Stimulated activated CD8-positive, alpha-beta memory T cell treated with anti-CD3 and anti-CD28 coated beads, Interleukin-15, amount 100 ng/mL, for 4 hours (primary cell): ENCODE data around the gene PHF13.

Source experiments
- DNase-seq, 2 donors: peaks; one replicate each; pipeline ENCODE4 v3.0.0-alpha.2; 2020; ENCODE audit warnings: low read depth in 2 of 2

Gene PHF13

DNA sequence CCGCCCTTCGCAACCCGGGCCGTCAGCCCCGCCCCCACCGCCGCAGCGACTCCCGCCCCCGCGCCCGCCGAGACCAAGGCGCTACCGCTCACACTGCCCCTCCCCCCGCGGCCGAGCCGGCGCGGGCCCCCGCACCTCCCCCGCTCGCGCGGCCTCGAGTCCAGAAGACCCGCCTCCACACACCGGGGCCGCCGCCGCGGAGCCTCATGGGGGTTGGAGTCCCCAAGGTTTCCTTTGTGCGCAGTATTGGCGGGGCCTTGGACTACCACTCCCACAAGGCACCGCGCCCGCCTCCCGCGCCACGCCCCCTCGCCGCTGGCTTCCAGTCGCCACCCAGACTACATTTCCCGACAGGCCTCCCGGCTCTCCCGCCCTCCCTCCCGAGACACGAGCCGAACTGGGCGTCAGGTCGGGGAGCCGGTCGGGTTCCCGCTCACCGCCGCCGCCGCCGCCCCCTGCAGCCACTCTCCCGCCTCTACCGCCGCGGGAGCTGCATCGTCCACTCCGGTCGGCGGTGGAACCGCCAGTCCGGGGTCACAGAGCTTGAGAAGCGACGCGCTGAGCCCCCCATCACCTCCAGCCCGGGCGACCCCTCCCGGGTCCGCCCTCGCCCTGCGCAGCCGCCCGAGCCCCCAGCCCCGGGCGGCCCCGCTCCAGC is at the start of gene PHF13:
Gene PHF13, plus strand, starts transcription at position 371 of the 658 bp plus-strand sequence. CDS start 336 bp downstream, outside the sequence.
- DNase-seq, result peak; percentile 99 to 100

DNA sequence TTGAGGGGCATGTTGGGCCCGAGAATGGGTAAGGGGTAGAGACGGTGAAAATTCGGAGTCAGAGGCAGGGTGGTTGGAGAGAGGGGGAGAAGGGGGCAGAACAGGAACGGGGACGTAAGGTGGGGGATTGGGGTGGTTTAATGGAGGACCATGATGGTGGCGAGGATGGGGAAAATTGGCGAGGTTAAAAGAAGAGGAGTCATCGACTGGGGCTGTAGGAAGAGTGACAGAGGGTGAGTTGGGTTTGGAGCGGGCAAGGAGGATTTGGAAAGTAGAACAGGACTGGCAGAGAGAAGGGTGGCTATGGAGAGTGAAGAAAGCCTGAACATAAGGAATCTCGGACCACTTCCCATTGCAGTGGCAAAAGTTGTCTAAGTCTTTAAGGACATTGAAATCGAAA is 44.5 kb upstream of the PHF13 start:
- no peak for DNase-seq

DNA sequence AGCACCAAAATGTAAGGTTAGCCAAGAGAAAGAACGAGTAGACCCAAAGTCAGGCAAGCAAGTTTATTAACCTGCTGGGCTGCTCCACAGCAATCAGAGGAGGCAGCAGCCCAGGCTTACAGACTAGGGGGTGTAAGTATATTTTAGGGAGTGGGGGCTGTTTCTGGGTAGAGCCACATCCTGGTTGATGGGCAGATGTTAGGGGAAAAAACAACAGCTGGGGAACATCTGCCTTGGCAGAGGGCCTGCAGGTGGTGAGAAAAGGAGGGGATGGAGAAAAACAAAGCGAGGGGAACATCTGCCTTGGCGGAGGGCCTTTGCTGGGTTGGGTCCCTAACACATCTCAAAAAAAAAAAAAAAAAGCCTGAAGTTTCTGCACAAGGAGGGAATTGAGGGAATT is 43.4 kb upstream of the PHF13 start:
- no peak for DNase-seq

DNA sequence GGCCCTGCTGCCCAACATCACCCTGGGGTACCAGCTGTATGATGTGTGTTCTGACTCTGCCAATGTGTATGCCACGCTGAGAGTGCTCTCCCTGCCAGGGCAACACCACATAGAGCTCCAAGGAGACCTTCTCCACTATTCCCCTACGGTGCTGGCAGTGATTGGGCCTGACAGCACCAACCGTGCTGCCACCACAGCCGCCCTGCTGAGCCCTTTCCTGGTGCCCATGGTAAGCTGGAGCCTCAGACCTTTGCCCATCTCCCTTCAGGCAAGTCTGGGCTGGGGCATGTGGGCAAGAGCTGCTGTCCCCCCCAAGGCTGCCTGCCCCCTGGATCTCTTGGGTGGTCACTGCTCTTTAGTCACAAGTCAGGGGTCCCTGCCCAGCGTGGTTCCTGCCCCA is 42.5 kb upstream of the PHF13 start:
- DNase-seq, result no peak

DNA sequence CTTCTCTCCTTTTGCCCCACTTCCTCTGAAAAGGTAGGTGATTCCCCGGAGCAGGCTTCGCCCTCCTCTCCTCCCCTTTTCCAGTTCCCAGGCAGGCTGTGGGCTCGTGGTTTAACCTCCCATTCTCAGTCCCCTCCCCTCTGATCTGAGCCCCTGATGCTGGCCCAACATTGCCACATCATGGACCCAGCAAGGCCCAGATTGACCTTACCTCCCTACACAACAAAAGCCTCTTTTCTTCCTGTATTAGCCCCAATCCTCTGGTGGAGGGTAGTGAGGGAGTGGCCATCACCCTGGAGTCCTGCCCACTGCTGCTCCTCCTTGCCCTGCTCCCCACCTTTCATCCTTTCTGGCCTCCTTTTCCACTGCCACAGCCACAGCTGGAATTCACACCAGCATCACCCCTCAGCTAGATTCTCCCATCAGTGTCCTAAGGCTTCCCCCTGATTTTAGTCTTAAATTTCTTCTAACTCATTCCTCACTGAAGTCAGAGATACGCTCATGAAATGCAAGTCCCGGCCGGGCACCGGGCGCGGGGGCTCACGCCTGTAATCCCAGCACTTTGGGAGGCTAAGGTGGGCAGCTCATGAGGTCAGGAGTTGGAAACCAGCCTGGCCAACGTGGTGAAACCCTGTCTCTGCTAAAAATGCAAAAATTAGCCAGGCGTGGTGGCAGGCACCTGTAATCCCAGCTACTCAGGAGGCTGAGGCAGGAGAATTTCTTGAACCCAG is 40.7 kb upstream of the PHF13 start:
- no peak for DNase-seq

DNA sequence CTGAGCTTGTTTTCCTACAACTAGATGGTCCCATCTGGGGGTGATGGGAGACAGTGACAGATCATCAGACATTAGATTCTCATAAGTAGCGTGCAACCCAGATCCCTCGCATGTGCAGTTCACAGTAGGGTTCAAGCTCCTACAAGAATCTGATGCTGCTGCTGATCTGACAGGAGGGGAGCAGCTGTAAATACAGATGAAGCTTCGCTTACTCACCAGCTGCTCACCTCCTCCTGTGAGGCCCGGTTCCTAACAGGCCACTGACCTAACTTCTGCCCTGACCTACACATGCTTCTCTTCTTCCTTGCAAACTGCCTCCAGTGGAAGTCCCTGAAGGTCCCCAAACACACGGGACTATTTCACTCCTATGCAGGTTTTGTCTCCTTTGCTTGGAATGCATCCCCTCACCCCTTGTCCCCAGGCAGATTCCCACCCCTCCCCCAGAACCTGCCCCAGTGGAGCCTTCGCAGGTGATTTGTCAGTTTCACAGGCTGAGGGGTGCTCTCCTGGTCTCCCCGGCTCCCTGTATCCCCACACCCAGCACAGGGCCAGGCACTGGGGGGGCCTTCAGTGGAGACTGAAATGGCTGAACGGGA is 39.4 kb upstream of the PHF13 start:
- no peak for DNase-seq

DNA sequence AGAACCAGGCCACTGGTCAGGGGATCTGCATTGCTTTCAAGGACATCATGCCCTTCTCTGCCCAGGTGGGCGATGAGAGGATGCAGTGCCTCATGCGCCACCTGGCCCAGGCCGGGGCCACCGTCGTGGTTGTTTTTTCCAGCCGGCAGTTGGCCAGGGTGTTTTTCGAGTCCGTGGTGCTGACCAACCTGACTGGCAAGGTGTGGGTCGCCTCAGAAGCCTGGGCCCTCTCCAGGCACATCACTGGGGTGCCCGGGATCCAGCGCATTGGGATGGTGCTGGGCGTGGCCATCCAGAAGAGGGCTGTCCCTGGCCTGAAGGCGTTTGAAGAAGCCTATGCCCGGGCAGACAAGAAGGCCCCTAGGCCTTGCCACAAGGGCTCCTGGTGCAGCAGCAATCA is 38.7 kb upstream of the PHF13 start:
- no peak for DNase-seq

DNA sequence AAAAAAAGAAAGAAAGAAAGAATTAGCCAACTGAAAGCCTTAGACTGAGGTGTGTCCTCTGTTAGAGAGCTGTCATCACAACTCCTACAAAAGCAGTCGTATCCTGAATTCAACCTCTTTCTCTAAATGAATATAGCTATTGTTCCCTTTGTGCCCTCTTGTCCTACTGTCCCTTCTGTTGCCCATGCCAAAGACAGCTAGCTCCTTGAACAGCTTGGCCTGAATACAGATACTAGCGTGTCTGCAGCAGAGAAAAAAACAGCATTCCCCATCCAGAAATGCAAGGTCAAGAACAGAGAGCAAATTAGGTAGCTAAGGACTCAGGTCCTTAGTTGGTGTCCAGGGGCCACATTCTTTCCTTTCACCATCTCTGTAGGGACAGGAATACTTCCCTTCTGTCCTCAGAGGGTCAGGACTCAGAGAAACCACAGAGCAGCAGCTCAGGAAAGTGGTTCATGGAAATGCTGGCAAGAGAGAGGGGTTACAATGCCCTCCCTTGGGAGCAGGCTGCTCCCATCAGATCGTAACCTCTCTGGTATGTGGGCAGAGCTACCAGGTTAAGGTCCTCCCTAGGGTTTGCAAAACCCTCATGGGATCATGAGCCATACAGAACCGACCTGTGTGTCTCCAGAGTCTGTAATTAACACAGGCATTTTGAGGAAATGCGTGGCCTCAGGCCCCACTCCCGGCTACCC is 35.6 kb upstream of the PHF13 start:
- DNase-seq, result no peak

DNA sequence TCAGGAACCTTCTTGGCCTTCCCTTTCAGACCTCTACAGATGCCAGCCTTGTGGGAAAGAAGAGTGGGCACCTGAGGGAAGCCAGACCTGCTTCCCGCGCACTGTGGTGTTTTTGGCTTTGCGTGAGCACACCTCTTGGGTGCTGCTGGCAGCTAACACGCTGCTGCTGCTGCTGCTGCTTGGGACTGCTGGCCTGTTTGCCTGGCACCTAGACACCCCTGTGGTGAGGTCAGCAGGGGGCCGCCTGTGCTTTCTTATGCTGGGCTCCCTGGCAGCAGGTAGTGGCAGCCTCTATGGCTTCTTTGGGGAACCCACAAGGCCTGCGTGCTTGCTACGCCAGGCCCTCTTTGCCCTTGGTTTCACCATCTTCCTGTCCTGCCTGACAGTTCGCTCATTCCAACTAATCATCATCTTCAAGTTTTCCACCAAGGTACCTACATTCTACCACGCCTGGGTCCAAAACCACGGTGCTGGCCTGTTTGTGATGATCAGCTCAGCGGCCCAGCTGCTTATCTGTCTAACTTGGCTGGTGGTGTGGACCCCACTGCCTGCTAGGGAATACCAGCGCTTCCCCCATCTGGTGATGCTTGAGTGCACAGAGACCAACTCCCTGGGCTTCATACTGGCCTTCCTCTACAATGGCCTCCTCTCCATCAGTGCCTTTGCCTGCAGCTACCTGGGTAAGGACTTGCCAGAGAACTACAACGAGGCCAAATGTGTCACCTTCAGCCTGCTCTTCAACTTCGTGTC is 34.7 kb upstream of the PHF13 start:
- no peak for DNase-seq

DNA sequence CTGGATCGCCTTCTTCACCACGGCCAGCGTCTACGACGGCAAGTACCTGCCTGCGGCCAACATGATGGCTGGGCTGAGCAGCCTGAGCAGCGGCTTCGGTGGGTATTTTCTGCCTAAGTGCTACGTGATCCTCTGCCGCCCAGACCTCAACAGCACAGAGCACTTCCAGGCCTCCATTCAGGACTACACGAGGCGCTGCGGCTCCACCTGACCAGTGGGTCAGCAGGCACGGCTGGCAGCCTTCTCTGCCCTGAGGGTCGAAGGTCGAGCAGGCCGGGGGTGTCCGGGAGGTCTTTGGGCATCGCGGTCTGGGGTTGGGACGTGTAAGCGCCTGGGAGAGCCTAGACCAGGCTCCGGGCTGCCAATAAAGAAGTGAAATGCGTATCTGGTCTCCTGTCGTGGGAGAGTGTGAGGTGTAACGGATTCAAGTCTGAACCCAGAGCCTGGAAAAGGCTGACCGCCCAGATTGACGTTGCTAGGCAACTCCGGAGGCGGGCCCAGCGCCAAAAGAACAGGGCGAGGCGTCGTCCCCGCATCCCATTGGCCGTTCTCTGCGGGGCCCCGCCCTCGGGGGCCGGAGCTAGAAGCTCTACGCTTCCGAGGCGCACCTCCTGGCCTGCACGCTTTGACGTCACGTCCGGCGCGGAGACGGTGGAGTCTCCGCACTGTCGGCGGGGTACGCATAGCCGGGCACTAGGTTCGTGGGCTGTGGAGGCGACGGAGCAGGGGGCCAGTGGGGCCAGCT is 34.0 kb upstream of the PHF13 start, which contains the start of gene ZBTB48:
Gene ZBTB48, plus strand, starts transcription at position 621 of the 745 bp plus-strand sequence. CDS start 616 bp downstream, outside the sequence.
- peak; percentile 93 to 95 for DNase-seq

DNA sequence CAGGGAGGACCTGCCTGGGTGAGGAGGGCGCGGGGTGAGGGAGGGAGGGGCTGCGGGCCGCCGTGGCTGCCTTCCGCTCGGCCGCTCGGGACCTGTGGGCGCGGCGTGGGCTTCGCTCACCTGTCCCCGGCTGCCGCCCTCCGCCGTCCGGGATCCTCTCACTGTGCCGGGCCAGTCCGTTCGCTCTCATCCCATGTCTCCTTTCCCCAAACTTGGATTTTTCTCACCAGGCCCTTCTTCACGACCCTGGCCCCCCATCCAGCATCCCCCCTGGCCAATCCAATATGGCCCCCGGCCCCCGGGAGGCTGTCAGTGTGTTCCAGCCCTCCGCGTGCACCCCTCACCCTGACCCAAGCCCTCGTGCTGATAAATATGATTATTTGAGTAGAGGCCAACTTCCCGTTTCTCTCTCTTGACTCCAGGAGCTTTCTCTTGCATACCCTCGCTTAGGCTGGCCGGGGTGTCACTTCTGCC is 33.4 kb upstream of the PHF13 start:
- DNase-seq, result no peak

DNA sequence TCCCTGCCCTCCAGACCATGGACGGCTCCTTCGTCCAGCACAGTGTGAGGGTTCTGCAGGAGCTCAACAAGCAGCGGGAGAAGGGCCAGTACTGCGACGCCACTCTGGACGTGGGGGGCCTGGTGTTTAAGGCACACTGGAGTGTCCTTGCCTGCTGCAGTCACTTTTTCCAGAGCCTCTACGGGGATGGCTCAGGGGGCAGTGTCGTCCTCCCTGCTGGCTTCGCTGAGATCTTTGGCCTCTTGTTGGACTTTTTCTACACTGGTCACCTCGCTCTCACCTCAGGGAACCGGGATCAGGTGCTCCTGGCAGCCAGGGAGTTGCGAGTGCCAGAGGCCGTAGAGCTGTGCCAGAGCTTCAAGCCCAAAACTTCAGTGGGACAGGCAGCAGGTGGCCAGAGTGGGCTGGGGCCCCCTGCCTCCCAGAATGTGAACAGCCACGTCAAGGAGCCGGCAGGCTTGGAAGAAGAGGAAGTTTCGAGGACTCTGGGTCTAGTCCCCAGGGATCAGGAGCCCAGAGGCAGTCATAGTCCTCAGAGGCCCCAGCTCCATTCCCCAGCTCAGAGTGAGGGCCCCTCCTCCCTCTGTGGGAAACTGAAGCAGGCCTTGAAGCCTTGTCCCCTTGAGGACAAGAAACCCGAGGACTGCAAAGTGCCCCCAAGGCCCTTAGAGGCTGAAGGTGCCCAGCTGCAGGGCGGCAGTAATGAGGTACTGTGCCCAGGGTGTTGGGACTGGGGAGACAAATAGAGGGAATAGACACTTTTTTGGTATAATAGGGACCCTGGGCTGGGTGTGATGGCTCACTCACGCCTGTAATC is 32.7 kb upstream of the PHF13 start:
- DNase-seq, result no peak

DNA sequence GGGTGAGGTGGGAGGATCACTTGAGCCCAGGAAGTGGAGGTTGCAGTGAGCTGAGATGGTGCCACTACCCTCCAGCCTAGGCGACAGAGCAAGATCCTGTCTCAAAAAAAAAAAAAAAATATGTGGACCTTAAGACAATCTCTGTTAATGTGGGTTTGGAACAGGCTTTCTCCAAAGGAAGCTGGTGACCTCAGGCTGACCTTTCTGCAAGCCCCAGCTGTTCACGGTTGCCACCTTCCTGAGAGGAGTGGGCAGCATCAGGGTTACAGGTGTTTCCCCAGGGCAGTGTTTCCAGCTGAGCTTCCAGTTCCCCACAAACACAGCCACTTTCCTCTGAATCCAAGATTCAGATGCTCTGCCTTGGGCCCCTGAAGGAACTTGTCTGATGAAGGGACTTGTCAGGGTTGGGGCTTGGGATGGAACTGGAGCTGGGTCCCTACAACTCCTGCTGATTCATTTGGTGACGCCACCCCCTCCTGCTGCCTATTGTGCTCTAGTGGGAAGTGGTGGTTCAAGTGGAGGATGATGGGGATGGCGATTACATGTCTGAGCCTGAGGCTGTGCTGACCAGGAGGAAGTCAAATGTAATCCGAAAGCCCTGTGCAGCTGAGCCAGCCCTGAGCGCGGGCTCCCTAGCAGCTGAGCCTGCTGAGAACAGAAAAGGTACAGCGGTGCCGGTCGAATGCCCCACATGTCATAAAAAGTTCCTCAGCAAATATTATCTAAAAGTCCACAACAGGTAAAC is 31.8 kb upstream of the PHF13 start:
- no peak for DNase-seq

DNA sequence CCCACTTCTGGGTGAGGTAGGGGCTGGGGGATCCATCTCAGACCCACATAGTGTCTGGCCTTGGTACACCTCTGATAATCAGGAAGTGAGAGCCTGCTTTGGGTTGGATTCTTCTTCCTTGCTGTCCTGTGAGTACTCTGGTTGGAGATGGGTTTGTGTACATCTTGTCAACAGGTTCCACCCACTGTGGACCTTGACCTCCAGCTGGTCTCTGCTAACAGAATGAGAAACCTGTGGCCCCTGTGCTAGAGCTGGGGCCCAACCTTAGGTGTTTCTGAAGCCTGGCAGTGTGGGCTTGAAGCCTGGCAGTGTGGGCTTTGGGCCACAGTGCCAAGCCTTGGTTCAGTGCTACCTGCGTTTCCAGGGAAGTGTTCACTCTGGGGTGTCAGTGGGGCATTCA is 31.2 kb upstream of the PHF13 start:
- no peak for DNase-seq

DNA sequence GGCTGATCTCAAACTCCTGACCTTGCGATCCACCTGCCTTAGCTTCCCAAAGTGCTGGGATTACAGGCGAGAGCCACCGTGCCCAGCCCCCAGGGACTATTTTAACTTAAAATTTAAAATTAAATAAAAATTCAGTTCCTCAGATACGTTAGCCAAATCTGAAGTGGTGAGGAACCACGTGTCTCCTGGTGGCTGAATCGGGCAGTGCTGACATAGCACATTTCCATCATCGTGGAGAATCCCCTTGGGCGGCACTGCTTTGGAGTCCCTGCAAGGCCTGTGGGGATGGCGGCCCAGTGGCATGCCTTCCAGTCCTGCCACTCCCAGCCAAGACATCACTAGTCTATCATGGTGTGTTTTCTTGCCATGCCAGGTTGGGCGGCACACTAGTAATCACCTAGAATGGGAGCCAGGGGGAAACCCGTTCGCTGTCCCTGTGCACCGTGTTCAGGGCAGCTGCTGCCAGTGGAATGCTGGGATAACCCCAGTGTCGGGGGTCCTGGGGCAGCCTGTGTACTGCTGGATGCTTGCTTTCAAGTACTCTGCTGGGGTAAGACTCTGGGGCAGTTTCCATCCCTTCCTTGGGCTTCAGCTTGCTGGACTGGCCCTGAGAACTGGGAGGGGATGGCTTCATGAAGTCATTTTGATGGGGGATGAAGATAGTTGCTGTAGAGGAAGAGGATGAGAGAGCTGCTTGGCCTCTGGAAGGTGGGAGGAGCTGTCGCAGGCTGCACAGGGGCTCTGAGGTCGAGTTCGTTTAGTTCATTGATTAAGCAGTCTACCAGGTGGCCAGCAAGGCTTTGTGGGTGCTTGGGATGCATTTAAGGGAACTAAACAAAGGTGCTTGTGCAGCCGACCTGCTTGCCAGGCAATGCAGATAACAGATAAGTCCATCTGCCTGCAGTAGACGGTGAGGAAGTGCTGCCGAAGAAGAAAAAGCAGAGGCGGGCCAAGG is 29.1 kb upstream of the PHF13 start:
- DNase-seq, result no peak

DNA sequence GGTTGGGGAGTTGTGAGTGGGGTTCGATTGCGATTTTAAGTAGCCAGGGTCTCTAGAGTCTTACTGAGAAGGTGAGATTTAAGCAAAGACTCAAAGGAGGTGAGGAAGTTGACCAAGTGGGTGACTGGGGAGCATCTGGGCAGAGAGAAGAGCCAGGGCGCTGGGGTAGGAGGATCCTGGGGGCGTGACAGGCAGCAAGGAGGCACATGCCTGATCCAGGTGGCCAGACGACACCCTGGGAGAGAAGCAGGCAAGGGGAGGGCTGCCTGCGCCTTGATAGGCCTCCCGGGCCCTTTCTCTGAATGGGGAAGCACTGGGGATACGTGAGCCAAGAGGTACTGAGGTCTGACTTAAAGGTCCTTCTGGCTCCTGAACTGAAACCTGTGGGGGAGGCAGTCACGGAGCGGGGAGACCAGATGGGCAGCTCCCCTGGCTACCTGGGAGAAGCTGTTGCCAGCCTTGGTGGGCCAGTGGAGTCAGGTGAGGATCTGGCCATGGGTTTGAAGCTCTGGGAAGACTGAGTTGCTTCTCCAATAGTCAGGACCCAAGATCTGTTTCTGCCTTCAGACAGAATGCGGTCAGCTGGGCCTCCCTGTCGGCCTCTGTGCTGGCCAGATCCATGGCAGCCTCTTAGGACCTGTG is 28.3 kb upstream of the PHF13 start:
- no peak for DNase-seq

DNA sequence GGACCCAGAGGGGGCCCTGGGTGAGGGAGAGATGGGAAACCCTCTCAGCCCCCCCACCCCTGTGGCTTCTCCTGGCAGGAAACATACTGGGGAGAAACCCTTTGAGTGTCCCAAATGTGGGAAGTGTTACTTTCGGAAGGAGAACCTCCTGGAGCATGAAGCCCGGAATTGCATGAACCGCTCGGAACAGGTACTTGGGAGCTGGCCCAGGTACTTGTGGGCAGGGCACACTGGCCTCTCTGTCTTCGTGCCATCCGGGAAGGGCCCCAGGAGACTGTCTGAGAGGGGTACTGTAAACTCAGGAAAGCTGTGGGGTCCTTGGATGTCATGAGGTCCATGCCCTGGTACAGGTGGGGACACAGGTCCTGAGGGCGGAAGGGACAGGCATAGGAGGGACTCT is 27.7 kb upstream of the PHF13 start:
- DNase-seq, result no peak

DNA sequence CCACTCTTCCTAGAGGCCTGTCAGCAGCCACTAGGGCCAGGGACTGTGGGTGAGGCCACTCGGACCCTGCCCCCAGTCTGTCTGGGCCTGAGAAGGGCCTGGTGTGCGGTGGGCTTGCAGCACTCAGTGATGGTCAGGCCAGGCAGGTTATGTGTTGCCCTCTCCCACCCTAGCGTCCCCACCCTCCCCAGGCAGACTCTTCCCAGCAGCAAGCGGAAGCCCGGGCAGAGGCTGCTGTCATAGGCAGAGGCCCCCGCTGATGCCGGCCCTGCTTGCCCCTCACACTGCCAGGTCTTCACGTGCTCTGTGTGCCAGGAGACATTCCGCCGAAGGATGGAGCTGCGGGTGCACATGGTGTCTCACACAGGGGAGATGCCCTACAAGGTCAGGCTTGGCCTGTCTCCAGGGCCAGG is 27.1 kb upstream of the PHF13 start:
- DNase-seq, result no peak
